T47D (cell line): Measurements from ENCODE around the gene ZNF426.
"Not testable (repeated sequence)": the region's sequence is repeated elsewhere in the genome, so short reads cannot be mapped to it uniquely, and the experiment has no call there.

Experiments used
- DNase-seq, 2 experiments: peaks; one replicate each; pipeline versions ENCODE4 v3.0.0 to v3.0.0-alpha.2; 2011 to 2012; ENCODE audit warnings: low read depth in 1 of 2, low spot score in 1 of 2
- JUND ChIP-seq: IDR thresholded peaks from 2 replicates; pipeline ENCODE4 v1.6.1; 2012; ENCODE audit warnings: low read depth
- in situ Hi-C: cut with HindIII; loops from 2 replicates; pipeline ENCODE4 v1.10.0; 2016; ENCODE audit warnings: low sequenced_read_pairs, low pct_unique_long_range_greater_than_20kb

ZNF426 gene

DNA sequence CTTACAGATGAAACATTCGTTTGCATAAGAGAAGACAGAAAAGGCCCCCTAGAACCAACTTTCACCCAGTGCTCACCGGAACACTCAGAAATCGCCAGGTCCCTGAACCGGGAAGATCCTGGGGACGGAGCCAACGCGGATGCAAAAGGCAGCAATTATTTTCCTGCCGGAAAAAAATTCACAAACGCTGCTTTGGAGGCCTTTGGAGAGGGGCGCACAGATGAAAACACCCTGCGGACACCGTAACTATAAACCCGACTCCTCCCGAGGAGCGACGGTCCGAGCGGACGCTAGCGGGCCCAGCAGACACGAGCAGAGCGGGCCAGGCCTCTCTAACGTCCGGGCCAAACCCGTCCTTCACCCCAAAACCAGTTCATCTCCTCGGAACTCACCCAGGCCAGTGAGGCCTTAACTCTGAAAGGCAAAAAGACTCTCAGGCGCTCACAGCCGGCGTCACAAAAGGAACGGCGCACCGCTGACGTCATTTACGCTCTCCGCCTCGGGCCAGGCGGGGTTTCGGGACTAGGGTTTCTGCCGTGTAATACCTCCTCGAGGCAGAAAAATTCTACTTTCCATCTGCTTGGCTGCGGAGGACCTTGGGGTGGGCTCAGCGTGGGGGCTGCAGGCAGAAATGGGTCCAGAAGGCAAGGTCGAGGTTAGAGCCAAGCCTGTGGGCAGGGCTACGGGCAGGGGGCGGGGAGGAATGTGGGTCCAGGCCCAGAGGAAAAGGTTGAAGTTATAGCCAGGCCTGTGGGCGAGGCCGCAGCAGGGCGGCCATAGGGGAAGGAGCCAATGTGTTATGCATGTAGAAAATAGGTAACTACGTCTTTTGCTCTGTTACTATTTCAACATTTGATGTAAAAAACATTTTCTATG, at the start of gene ZNF426:
ZNF426 (minus strand) TSS at position 463 of the 876 bp plus-strand sequence. CDS start 2,413 bp downstream, outside the sequence.
- no peak for TF ChIP-seq JUND
- in situ Hi-C loops, result no loop called here
- peak; percentile 57 to 92 for DNase-seq

DNA sequence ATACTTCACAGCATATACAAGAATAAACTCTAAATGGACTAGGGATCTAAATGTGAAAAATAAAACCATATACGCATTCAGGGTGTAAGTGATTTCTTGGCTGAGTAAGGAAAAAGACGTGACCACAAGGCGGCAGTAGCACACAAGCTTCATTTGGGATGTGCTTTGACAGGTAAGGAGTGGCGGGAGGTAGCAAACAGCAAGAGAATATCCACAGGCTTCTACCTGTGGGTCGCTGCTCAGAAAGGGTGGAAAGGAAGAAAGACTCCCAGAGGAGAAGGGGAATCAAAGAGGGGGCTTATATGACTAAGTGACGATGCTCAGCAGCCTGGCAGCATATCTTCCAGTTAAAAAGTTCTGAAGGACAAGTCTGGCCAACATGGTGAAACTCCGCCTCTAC, 48.3 kb upstream of the ZNF426 start:
- TF ChIP-seq JUND, result no peak
- in situ Hi-C loops, result no loop called here
- peak; percentile 15 to 88 for DNase-seq

DNA sequence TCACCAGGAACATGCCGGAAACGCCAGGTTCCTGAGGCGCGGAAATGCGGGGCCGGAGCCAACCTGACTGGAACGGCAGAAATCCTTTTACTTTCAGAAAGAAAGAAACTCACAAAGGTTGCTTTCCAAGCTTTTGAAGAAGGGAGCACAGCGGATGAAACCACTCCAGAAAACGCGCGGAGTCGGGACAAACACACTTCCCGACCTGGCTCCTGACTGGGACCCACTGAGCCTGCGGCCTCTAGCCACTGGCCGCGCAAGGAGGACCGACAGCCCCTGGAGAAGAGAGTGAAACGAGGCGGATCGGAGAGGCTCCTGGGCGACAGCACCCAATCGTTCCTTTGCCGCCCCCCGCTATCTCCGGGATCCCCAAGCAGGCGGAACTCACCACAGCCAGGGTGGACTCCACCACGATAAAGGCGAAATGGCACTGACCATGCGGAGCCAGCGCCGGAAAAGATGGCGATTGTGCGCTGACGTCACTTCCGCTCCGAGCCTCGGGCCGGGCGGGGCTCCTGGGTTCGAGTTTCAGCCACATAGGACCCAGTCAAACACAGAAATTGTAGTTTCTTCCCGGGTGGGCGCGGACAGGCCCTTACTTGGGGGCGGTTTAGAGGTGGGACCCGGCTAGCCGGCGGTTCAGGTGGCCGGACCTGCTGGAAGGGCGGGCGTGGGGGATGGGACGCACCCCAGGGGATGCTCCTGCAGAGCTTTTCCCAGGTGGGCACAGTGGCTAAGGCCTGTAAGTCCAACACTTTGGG, 45.8 kb upstream of the ZNF426 start, which contains the start of gene ZNF121:
ZNF121 (minus strand) TSS at position 432 of the 761 bp plus-strand sequence. CDS start 16,407 bp downstream, outside the sequence.
- 0 out of 2 replicates have a peak, but pooled peaks have one; percentile 8 for TF ChIP-seq JUND
- in situ Hi-C loops, result no loop called here
- peak; percentile 29 to 84 for DNase-seq

DNA sequence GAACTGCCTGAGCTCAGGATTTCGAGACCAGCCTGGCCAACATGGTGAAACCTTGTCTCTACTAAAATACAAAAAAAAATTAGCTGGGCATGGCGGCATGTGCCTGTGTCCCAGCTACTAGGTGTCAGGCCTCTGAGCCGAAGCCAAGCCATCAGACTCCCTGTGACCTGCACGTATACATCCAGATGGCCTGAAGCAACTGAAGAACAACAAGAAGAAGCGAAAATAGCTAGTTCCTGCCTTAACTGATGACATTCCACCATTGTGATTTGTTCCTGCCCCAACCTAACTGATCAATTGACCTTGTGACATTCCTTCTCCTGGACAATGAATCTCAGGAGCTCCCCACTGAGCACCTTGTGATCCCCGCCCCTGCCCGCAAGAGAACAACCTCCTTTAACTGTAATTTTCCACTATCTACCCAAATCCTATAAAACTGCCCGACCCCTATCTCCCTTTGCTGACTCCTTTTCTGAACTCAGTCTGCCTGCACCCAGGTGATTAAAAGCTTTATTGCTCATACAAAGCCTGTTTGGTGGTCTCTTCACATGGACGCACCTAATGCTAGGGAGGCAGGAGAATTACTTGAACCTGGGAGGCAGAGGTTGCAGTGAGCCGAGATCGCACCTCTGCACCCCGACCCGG, 43.8 kb upstream of the ZNF426 start:
- DNase-seq, in situ Hi-C loops: not testable (repeated sequence)

DNA sequence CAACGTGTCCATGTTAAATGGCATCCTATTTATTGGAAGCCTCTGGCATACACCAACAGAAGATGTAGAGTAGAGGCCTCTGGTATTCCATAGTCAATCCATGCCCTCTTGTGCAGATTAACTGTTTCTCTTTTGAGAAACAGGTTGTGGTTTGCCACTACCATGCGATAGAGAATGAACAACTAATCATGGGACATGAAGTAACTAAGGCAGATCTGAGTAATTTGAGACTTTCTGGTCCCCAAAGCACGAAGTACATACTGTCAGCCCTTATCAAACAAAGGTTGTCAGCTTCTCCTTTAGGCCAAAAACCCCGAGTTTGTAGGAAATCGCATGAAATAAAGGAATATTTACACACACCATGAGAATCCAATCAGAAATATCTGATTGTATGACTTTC, 42.3 kb upstream of the ZNF426 start:
- in situ Hi-C loops, result no loop called here
- TF ChIP-seq JUND, result no peak
- no peak for DNase-seq

DNA sequence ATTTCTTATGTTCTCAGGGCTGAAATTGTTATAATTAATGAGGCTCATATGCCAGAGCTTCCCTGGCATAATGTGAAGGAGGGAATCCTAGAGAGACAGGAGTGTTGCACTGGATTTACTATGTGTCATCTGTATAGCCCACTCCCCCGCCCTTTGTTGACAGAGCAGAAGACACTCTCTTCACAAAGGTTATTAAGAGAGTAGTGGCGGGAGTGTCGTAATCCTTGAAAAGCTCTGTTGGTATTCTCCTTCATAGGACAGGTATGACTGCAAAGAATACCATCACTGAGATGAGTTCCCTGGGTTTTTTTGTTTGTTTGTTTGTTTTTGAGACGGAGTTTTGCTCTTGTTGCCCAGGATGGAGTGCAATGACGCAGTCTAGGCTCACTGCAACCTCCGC, 31.8 kb upstream of the ZNF426 start:
- DNase-seq, result no peak
- TF ChIP-seq JUND, result no peak
- in situ Hi-C loops, result no loop called here

DNA sequence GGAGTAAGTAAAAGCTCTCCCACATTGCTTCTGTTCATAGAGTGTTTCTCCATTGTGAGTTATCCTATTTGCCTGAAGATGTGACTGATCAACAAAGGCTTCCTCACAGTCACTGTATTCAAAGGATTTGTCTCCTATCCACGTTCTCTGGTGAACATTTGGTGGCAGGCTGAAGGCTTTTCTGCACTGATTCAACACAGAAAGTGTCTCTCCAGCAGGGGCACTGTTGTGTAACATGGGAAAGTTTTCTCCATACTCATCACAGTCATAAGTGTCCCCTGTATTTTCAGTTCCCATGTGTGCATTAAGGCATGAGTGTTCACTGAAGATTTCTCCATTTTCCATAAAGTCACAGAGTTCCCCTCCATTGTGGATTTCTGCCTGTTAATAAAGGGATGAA, 28.3 kb upstream of the ZNF426 start:
- TF ChIP-seq JUND, result no peak
- in situ Hi-C loops, result no loop called here
- DNase-seq, result no peak

DNA sequence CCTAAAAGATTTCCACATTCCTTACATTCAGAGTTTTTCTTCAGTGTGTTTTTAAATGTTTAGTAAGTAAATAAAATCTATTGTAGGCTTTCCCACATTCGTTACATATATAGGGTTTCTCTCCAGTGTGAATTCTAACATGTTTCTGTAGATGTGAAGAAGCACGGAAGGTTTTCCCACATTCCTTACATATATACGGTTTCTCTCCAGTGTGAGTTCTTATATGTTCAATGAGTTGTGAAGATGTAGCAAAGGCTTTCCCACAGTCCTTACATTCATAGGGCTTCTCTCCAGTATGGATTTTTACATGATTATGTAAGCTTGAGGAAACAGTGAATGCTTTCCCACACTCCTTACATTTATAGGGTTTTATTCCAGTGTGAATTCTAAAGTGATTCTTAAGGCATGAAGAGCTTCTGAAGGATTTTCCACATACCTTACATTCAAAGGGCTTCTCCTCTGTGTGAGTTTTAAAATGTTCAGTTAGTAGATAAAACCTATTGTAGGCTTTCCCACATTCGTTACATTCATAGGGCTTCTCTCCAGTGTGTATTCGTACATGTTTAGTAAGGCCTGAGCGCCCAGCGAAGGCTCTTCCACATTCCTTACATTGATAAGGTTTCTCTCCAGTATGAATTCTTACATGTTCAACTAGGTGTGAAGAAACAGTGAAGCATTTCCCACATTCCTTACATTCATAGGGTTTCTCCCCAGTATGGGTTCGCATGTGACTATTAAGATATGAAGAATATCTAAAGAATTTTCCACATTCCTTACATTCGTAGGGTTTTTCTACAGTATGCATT, 27.7 kb upstream of the ZNF426 start:
- peak in 1 of 2 experiments; percentile 12 for DNase-seq
- TF ChIP-seq JUND, result no peak
- in situ Hi-C loops, result no loop called here

DNA sequence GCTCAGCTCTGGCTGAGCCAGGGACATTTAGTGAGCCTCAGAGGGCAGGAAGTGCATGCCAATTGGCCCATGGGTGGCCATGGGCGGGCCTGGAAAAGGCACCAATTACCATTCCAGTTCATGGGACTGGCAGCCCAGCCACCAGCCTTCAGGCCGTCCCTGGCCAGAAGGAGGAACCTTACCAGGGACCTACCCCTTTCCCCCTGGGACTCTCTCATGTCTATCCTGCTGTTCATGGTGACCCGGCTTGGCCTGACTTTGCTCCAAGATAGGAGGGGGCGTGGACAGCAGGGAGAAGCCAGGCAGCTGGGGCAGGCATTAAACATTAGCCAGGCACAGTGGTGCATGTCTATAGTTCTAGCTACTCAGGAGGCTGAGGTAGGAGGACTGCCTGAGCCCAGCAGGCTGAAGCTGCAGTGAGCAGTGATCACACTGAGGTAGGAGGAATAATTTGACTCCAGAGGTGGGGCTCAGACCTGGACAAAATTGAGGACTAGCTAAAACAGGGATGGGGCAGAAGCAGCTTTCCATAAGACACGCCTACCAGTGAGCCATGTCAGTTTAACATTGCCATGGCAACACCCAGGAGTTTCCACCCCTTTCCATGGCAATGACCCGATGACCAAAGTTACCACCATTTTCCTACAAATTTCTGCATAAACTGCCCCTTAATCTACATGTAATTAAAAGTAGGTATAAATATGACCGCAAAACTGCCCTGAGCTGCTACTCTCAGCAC, 14.3 kb upstream of the ZNF426 start:
- no peak for DNase-seq
- no peak for TF ChIP-seq JUND
- in situ Hi-C loops, result no loop called here

DNA sequence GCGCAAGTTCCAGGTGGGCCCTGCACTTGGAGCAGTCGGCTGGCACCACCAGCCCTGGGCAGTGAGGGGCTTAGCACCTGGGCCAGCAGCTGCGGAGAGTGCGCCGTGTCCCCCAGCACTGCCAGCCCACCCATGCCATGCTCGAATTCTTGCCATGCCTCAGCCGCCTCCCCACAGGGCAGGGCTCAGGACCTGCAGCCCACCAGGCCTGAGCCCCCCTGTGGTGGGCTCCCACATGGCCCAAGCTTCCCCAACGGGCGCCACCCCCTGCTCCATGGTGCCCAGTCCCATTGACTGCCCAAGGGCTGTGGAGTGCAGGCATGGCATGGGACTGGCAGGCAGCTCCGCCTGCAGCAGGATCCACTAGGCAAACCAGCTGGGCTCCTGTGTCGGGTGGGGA, 9.4 kb upstream of the ZNF426 start:
- no peak for TF ChIP-seq JUND
- in situ Hi-C loops, result no loop called here
- no peak for DNase-seq

DNA sequence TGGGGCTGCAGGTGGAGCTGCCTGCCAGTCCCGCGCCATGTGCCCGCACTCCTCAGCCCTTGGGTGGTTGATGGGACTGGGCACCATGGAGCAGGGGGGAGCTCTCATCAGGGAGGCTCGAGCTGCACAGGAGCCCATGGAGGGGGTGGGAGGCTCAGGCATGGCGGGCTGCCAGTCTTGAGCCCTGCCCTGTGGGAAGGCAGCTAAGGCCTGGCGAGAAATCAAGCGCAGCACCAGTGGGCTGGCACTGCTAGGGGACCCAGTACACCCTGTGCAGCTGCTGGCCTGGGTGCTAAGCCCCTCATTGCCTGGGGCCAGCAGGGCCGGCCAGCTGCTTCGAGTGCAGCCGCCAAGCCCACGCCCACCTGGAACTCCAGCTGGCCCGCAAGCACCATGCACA, 2.8 kb upstream of the ZNF426 start:
- DNase-seq, in situ Hi-C loops: not testable (repeated sequence)

DNA sequence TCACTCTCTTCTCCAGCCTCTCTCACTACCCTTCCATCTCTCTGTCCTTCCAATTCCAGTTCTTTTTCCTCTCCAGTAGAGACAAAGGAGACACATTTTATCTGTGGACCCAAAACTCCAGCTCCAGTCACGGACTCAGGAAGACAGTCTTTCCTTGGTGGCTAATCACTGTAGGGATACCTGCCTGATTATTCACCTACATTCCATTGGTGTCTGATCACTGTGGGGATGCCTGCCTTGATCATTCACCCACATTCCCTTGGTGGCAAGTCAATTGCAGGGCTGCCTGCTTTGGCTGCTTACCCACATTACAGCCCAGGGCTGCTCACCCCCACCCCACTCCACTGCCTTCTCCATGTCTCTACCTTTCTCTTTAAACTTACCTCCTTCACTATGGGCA, 1.5 kb upstream of the ZNF426 start:
- in situ Hi-C loops, DNase-seq: not testable (repeated sequence)

DNA sequence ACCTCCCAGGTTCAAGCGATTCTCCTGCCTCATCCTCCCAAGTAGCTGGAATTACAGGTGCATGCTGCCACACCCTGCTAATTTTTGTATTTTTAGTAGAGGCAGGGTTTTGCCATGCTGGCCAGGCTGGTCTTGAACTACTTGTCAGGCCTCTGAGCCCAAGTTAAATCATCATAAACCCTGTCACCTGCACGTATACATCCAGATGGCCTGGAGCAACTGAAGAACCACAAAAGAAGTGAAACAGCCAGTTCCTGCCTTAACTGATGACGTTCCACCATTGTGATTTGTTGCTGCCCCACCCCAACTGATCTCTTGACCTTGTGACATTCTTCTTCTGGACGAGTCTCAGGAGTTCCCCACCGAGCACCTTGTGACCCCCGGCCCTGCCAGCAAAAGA, 756 bp upstream of the ZNF426 start:
- DNase-seq, in situ Hi-C loops: not testable (repeated sequence)
